Measurements from ENCODE around the gene GTF2IRD1. TPM values are rescaled to one million over a fixed set of nuclear protein-coding genes. Genes with fewer than 3 reads are reported as not detected.
A peak's percentile ranks its signal among the peaks of the same experiment; 100 is the strongest.
"Not testable (repeated sequence)": the region's sequence is repeated elsewhere in the genome, so short reads cannot be mapped to it uniquely, and the experiment has no call there.

Gene GTF2IRD1
- total and polyA plus RNA-seq, 9 of the 15 experiments (the other 6 are each of a cell fraction or from before 2014, with no cell fraction given), result 9.1 to 30.2 (median 14.0) TPM

DNA sequence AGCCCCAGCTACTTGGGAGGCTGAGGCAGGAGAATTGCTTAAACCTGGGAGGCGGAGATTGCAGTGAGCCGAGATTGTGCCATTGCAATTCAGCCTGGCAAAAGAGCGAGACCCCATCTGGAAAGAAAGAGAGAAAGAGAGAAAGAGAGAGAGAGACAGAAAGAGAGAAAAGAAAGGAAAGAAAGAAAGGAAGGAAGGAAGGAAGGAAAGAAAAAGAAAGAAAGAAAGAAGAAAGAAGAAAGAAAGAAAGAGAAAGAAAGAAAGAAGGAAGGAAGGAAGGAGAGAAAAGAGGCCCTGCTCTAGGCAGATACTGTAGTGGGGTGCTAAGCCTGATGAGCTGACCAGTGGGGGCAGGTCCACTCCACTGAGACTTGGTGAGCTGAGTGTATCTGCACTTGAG, 13.6 kb upstream of the GTF2IRD1 start:
- H2AFZ ChIP-seq (ENCODE audit: low read depth, low read length); H3K4me2 ChIP-seq (ENCODE audit: insufficient read depth, low read length); H3K4me1 ChIP-seq (replicated peaks in 1 of 2; ENCODE audit: control insufficient read depth in 2 of 2, insufficient read depth in 2 of 2, low read length in 2 of 2); H3K4me3 ChIP-seq; H3K9me3 ChIP-seq (replicated peaks; ENCODE audit: control insufficient read depth, insufficient read depth, low read depth, low read length); intact Hi-C loops (cut with micrococcal nuclease); DNase-seq (ENCODE audit: extremely low read depth in 1 of 4, low spot score in 3 of 4); H3K9me1 ChIP-seq (ENCODE audit: control insufficient read depth, insufficient read depth, low read length); H3K36me3 ChIP-seq (ENCODE audit: control insufficient read depth, insufficient read depth, low read length); BruUV-seq (replicated peaks); H3K27ac ChIP-seq (ENCODE audit: extremely low read depth, low read depth, low read length); POLR2A ChIA-PET; FAIRE-seq; in situ Hi-C loops (cut with MboI); H3K79me2 ChIP-seq (ENCODE audit: control insufficient read depth, insufficient read depth, low read length); ATAC-seq; H4K20me1 ChIP-seq (replicated peaks; ENCODE audit: control insufficient read depth, insufficient read depth, low read length): not testable (repeated sequence)
- TF ChIP-seq MCM3 (IDR thresholded peaks at IDR 0.05), result 0 out of 2 replicates have a peak, but pooled peaks have one; percentile 18
- TF ChIP-seq, protein P1, sequence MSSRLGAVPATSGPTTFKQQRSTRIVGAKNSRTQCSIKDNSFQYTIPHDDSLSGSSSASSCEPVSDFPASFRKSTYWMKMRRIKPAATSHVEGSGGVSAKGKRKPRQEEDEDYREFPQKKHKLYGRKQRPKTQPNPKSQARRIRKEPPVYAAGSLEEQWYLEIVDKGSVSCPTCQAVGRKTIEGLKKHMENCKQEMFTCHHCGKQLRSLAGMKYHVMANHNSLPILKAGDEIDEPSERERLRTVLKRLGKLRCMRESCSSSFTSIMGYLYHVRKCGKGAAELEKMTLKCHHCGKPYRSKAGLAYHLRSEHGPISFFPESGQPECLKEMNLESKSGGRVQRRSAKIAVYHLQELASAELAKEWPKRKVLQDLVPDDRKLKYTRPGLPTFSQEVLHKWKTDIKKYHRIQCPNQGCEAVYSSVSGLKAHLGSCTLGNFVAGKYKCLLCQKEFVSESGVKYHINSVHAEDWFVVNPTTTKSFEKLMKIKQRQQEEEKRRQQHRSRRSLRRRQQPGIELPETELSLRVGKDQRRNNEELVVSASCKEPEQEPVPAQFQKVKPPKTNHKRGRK (tag; IDR thresholded peaks at IDR 0.05), result peak; percentile 76
- CTCF ChIA-PET (ENCODE audit: low intra/inter-chr PET ratio), result interaction anchor here (0.7 kb wide), 1 partner anchor 183 kb away, joined by 5 read pairs; no protein-coding TSS in a partner anchor
- H3K9ac ChIP-seq (ENCODE audit: insufficient read depth in 1 of 2, low read depth in 2 of 2, low read length in 2 of 2), result 0 out of 4 replicates have a peak overlapping the region, but pooled peaks of 1 of the 2 experiments have one; percentile 3
- H3K27me3 ChIP-seq (ENCODE audit: control insufficient read depth in 2 of 2, insufficient read depth in 2 of 2, low read length in 2 of 2), result peaks cover 12 to 48% of the 10 kb centered on the region in 2 experiments
- 4% methylated on average over 3 of the region's 3 CpGs for WGBS (ENCODE audit: insufficient coverage, low coverage, missing lambda C conversion rate)

DNA sequence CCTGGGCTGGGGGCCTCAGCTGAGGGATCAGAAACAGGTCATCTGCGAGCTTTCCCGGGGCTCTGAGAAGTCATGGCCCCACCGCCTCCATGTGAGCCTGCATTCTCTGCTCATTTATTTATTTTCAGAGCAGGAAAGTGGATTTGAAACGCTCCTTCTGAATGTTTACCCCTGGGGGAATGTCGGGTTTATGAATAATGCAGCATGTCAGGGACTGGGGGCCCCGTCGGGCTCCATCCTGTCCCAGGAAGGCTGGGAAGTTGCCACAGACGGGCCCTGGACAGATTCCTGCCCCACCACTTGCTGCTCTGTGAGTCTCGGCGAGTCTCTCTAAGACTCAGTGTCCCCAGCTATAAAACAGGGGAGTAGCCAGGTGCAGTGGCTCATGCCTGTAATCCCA, 11.9 kb upstream of the GTF2IRD1 start:
- ATAC-seq (no peak), FAIRE-seq (no peak), DNase-seq (ENCODE audit: extremely low read depth in 1 of 4, low spot score in 3 of 4) (no peak)
- Histone ChIP-seq H3K27ac (ENCODE audit: extremely low read depth, low read depth, low read length) (no peak overlapping the region), H3K9ac (ENCODE audit: insufficient read depth in 1 of 2, low read depth in 2 of 2, low read length in 2 of 2) (peak overlapping the region in 1 of 2 experiments; percentile 50; a peak in 2 of 4 replicates), H3K4me3 (no peak overlapping the region), H3K4me1 (replicated peaks in 1 of 2; ENCODE audit: control insufficient read depth in 2 of 2, insufficient read depth in 2 of 2, low read length in 2 of 2) (peaks cover 0 to 9% of the 10 kb centered on the region in 2 experiments; a peak in 2 of 5 replicates), H3K36me3 (ENCODE audit: control insufficient read depth, insufficient read depth, low read length) (no peaks in the 10 kb centered on the region), H3K9me3 (replicated peaks; ENCODE audit: control insufficient read depth, insufficient read depth, low read depth, low read length) (peaks cover 7% of the 10 kb centered on the region), H3K9me1 (ENCODE audit: control insufficient read depth, insufficient read depth, low read length) (no peaks in the 10 kb centered on the region), H2AFZ (ENCODE audit: low read depth, low read length) (no peak overlapping the region), H4K20me1 (replicated peaks; ENCODE audit: control insufficient read depth, insufficient read depth, low read length) (no peaks in the 10 kb centered on the region), H3K79me2 (ENCODE audit: control insufficient read depth, insufficient read depth, low read length) (no peaks in the 10 kb centered on the region), H3K27me3 (ENCODE audit: control insufficient read depth in 2 of 2, insufficient read depth in 2 of 2, low read length in 2 of 2) (peaks cover 9 to 43% of the 10 kb centered on the region in 2 experiments), H3K4me2 (ENCODE audit: insufficient read depth, low read length) (no peak overlapping the region)
- 7% methylated on average over 10 of the region's 10 CpGs for WGBS (ENCODE audit: insufficient coverage, low coverage, missing lambda C conversion rate)
- ChIA-PET POLR2A (interaction anchor here (0.7 kb wide), 1 partner anchor 264 kb away, joined by 3 read pairs; no protein-coding TSS in a partner anchor), CTCF (ENCODE audit: low intra/inter-chr PET ratio) (no interaction called here)
- TF ChIP-seq, protein P2, sequence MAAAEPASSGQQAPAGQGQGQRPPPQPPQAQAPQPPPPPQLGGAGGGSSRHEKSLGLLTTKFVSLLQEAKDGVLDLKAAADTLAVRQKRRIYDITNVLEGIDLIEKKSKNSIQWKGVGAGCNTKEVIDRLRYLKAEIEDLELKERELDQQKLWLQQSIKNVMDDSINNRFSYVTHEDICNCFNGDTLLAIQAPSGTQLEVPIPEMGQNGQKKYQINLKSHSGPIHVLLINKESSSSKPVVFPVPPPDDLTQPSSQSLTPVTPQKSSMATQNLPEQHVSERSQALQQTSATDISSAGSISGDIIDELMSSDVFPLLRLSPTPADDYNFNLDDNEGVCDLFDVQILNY (CRISPR knock-in tag; IDR thresholded peaks at IDR 0.05), result no peak
- no peak for TF ChIP-seq HDAC6 (IDR thresholded peaks at IDR 0.05; ENCODE audit: low read depth, low read length)
- TF ChIP-seq RBM34 (IDR thresholded peaks at IDR 0.05; ENCODE audit: borderline replicate concordance, insufficient read depth, low read length), result no peak
- TF ChIP-seq, protein P3, sequence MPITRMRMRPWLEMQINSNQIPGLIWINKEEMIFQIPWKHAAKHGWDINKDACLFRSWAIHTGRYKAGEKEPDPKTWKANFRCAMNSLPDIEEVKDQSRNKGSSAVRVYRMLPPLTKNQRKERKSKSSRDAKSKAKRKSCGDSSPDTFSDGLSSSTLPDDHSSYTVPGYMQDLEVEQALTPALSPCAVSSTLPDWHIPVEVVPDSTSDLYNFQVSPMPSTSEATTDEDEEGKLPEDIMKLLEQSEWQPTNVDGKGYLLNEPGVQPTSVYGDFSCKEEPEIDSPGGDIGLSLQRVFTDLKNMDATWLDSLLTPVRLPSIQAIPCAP (CRISPR knock-in tag; IDR thresholded peaks at IDR 0.05; ENCODE audit: borderline replicate concordance), result no peak
- TF ChIP-seq CBX5 (IDR thresholded peaks at IDR 0.05; ENCODE audit: borderline replicate concordance, low read depth), result no peak
- intact Hi-C loops (cut with micrococcal nuclease), result no loop called here
- BruUV-seq (replicated peaks), result no TSS peak
- in situ Hi-C loops (cut with MboI), result no loop called here
